Lower leg skin (tissue), 3 donors: ENCODE data around the gene VRK2.

ENCODE experiments used
- POLR2A ChIP-seq, 2 donors: fragments of 450-650 bp; IDR thresholded peaks; one replicate each; pipeline ENCODE4 v1.6.1; 2016 to 2017; ENCODE audit warnings: antibody characterized with exemption in 2 of 2, mild to moderate bottlenecking in 1 of 2, moderate library complexity in 1 of 2
- TF ChIP-seq, protein P1 (sequence below), 3 donors: fragments of 450-650 bp; IDR thresholded peaks; one replicate each; pipeline ENCODE4 v1.5.1; 2016; ENCODE audit warnings: antibody characterized with exemption in 3 of 3, mild to moderate bottlenecking in 3 of 3, moderate library complexity in 2 of 3

DNA sequence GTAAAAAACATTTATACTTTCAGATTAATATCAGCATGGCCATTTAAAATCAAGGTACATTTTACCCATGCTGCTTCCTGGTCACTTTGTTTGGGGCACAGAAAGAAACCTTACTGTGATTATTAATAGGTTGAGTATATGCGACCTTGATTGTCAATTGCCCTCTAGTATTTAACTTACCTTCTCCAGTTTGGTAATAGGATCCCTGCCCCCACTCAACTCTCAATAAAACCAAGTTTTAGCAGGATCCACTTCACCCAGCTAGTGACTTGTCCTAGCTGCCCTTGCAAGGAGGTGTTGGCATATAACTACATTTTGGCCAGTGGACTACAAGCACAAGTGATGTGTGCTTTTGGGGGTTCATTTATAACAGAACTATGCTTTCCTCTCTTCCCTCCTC lies 160.2 kb downstream of the VRK2 start:
- TF ChIP-seq, protein P1, sequence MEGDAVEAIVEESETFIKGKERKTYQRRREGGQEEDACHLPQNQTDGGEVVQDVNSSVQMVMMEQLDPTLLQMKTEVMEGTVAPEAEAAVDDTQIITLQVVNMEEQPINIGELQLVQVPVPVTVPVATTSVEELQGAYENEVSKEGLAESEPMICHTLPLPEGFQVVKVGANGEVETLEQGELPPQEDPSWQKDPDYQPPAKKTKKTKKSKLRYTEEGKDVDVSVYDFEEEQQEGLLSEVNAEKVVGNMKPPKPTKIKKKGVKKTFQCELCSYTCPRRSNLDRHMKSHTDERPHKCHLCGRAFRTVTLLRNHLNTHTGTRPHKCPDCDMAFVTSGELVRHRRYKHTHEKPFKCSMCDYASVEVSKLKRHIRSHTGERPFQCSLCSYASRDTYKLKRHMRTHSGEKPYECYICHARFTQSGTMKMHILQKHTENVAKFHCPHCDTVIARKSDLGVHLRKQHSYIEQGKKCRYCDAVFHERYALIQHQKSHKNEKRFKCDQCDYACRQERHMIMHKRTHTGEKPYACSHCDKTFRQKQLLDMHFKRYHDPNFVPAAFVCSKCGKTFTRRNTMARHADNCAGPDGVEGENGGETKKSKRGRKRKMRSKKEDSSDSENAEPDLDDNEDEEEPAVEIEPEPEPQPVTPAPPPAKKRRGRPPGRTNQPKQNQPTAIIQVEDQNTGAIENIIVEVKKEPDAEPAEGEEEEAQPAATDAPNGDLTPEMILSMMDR (IDR thresholded peaks at IDR 0.05) = no peak
- TF ChIP-seq POLR2A (IDR thresholded peaks at IDR 0.05) = no peak
